GM10248 (cell line): ENCODE results near the gene TDO2.

Experiments used
- CTCF ChIA-PET: fragments of 300-600 bp; sonication (Branson Sonifier 250); formaldehyde crosslinking; extraction: SDS; loops from one replicate; lab custom pipeline; 2021; ENCODE audit warnings: antibody characterized with exemption; lab: Yijun Ruan, JAX
- POLR2A ChIA-PET: fragments of 350-650 bp; sonication (Branson Sonifier 250); formaldehyde crosslinking; extraction: SDS; loops from one replicate; lab custom pipeline; 2020; ENCODE audit warnings: antibody characterized with exemption; lab: Yijun Ruan, JAX
- DNase-seq: peaks from one replicate; pipeline ENCODE4 v3.0.0; 2012; ENCODE audit errors: extremely low spot score
- TF ChIP-seq, protein P1 (sequence below): IDR thresholded peaks from 2 replicates; pipeline ENCODE4 v1.5.1; 2012; ENCODE audit warnings: mild to moderate bottlenecking, low read depth; ENCODE audit errors: extremely low read depth, missing control alignments, control extremely low read depth

The TDO2 gene

DNA sequence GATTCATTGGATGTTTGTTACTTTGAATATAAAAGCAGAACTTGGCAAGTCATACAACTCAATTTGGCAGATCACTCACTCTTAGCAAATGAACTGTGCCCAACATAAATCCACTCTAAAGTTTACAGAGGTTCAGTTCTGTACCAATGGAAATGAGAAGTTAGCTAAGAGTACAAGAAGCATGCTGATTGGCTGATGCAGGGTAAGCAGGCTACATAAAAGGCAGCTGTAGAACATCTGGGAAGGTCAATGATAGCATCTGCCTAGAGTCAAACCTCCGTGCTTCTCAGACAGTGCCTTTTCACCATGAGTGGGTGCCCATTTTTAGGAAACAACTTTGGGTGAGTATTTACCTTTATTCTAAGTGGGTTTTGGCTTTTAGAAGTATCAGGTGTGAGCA is at the start of gene TDO2:
TSS of gene TDO2 (plus strand) at position 244 of the 400 bp plus-strand sequence. CDS start at position 307, 63 bp downstream.
- TF ChIP-seq, protein P1, sequence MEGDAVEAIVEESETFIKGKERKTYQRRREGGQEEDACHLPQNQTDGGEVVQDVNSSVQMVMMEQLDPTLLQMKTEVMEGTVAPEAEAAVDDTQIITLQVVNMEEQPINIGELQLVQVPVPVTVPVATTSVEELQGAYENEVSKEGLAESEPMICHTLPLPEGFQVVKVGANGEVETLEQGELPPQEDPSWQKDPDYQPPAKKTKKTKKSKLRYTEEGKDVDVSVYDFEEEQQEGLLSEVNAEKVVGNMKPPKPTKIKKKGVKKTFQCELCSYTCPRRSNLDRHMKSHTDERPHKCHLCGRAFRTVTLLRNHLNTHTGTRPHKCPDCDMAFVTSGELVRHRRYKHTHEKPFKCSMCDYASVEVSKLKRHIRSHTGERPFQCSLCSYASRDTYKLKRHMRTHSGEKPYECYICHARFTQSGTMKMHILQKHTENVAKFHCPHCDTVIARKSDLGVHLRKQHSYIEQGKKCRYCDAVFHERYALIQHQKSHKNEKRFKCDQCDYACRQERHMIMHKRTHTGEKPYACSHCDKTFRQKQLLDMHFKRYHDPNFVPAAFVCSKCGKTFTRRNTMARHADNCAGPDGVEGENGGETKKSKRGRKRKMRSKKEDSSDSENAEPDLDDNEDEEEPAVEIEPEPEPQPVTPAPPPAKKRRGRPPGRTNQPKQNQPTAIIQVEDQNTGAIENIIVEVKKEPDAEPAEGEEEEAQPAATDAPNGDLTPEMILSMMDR = no peak
- CTCF ChIA-PET = interaction anchor here (1.2 kb wide), 1 partner anchor 14 kb away, joined by 3 read pairs; no protein-coding TSS in a partner anchor
- DNase-seq = no peak
- POLR2A ChIA-PET = no interaction called here

DNA sequence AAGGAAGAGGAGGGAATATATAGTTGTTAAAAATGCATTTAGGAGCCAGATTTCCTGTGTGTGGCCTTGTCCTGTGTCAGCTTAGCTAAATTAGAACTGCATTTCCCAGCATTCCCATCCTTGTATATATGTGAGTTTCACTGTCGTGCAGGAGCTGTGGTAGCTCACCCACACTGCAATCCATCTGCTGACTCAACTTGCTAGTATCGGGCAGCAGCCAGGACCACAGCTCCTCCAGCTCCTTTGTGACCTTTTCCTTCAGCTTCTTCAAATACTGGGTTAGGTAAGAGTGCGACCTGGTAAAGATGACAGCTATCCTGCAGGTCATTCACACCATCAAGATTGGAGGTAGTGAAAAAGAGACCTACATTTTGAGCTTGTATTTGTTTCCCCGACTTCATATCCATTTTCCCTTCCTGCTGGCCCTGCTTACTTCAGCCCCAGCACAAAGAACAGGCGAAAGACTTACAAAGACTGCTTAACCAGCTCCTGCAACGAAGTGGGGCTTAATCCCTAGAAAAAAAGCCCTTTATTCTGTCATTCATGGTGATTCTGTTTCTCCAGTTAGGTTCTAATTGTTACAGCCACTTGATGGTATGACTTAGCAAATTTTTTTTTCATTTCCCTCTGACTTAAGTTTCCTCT is 48.8 kb upstream of the TDO2 start:
- no peak for DNase-seq
- ChIA-PET POLR2A (no interaction called here), CTCF (interaction anchor here (1.1 to 1.7 kb wide), 3 partner anchors 10 to 26 kb away, joined by 3 to 4 read pairs (median 4); no protein-coding TSS in a partner anchor)
- TF ChIP-seq, protein P1 = no peak

DNA sequence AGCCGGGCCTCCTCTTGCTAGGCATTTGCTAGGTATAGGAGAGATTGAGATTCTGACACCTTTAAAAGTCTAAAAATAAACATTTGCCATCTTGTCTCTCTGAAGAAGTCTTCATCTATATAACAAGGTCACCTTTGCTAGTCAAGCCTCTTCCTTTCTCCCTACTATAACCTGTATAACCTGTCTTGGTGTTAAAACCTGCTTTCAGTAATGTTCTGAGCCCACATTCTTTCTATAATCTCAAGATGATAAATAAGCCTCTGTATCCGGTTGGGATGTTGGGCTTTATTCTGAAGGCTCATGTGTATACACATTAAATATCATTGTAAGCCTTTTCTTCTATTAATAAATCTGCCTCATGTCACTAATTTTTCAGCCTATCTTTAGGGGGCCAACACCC is 47.6 kb upstream of the TDO2 start:
- no peak for DNase-seq
- ChIA-PET POLR2A (no interaction called here), CTCF (no interaction called here)
- TF ChIP-seq, protein P1 = no peak

DNA sequence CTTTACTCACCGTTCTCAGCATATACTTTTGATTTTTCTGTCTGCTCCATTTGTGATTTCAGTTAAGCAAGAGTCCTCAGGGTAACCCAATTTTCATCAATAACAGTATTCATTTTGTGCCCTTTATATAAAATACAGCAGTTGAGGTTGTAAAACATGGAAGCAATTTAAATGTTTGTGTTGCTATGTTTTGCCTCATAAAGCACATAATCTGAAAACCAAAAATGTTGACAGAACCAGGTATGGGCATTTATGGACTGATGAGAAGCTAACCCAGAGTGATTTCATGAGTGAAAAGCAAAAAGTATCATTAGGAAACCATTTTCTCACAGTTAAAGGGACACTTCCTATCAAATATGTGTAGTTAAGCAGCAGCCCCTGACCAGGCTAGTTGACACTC is 37.3 kb upstream of the TDO2 start, which contains the start of gene ASIC5:
TSS of gene ASIC5 (minus strand) at position 101 of the 400 bp plus-strand sequence. CDS start at position 50, 51 bp downstream.
- ChIA-PET CTCF (no interaction called here), POLR2A (no interaction called here)
- DNase-seq = no peak
- TF ChIP-seq, protein P1 = no peak

DNA sequence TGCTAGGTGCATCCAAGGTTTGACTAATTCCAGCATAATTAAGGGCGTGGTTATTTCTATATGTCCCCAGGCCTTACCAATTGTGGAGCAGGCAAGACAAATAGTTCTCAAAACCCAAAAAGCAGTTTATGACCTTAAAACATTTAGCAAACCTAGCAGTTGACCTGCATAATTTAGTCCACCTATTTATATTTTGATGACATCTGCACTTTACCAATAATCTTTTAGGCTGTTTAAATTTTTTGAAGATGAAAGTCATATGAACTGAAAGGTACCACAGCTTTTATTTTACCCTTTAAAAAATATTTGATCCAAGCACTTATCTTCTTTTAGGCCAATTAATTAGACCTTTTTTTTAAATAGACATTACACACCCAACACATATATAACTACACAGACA is 27.6 kb upstream of the TDO2 start:
- ChIA-PET CTCF (interaction anchor here (1.9 kb wide), 1 partner anchor 11 kb away, joined by 3 read pairs; no protein-coding TSS in a partner anchor), POLR2A (no interaction called here)
- no peak for DNase-seq
- TF ChIP-seq, protein P1 = no peak

DNA sequence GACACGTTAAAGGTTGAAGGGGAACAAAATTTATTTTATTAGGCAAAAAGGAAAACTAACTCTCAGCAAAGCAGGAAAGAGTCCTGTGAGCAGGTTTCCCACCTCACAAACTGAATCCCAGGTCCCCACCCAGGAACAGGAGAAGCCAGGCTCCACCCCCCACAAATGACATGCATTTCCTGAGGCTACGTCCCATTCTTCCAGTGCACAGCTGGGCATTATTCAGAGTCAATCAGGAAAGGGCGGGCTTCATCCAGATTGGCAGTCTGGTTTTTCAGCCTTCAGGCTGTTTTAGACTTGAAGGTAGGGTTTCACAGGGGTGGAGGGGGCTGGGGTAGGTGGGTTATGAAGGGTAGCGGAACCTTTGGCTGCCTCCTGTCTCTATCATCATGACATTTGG is 25.5 kb upstream of the TDO2 start:
- POLR2A ChIA-PET = no interaction called here
- no peak for DNase-seq
- TF ChIP-seq, protein P1 = no peak
- CTCF ChIA-PET = interaction anchor here (1.1 to 2.6 kb wide), 2 partner anchors 9 to 12 kb away, joined by 3 to 7 read pairs; no protein-coding TSS in a partner anchor
